Measurements from ENCODE around the gene SPATS2. TPM values are rescaled to one million over a fixed set of nuclear protein-coding genes. Genes with fewer than 3 reads are reported as not detected.

Gene SPATS2
- total and polyA plus RNA-seq, 2 of the 4 experiments (the other 2 are of a cell fraction): 50.6 to 63.3 TPM

DNA sequence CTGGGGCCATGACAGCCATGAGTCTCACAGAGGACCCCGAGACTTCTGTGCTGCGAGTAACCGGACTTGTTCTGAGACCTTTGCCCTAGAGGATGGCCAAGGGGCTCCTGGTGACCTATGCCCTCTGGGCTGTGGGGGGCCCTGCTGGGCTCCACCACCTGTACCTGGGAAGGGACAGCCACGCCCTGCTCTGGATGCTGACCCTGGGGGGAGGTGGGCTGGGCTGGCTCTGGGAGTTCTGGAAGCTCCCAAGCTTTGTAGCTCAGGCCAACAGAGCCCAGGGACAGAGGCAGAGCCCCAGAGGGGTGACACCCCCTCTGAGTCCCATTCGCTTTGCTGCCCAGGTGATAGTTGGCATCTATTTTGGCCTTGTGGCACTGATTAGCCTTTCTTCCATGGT is 18.5 kb upstream of the SPATS2 start:
- POLR2A ChIA-PET (ENCODE audit: unreplicated experiment): no interaction called here
- no peak overlapping the region for H2BK5ac ChIP-seq (ENCODE audit: low read depth, low read length, poor library complexity, severe bottlenecking)
- DNase-seq: no peak
- no peak overlapping the region for H3K14ac ChIP-seq (replicated peaks; ENCODE audit: low read depth, low read length)
- no peak overlapping the region for H4K5ac ChIP-seq (ENCODE audit: low read depth, low read length)
- no peak overlapping the region; a peak in 1 of 4 replicates for H4K8ac ChIP-seq (ENCODE audit: low read depth in 2 of 2, low read length in 2 of 2)
- no peak overlapping the region for H3K23ac ChIP-seq (ENCODE audit: low read depth, low read length)
- H3K18ac ChIP-seq (ENCODE audit: low read depth, low read length): no peak overlapping the region
- H3K4ac ChIP-seq (ENCODE audit: low read depth, low read length): peak overlapping the region; percentile 90; the same call in 1 of the 2 replicates
- no peak overlapping the region for H2BK15ac ChIP-seq (ENCODE audit: low read depth, low read length)
- ATAC-seq (ENCODE audit: low read depth): no peak
- no peak overlapping the region for H3K56ac ChIP-seq (ENCODE audit: extremely low read depth, insufficient read depth, low read length)
- 0 out of 2 replicates have a peak, but pooled peaks cover 4% of the 10 kb centered on the region for H4K20me1 ChIP-seq (ENCODE audit: insufficient read depth, low read length)
- dilution Hi-C loops (cut with HindIII; ENCODE audit: low sequenced_read_pairs, unreplicated experiment): no loop called here
- no peak overlapping the region for H2AFZ ChIP-seq (replicated peaks; ENCODE audit: low read length, poor library complexity)
- CTCF ChIA-PET: interaction anchor here (2.0 kb wide), 1 partner anchor 9 kb away, joined by 6 read pairs; no protein-coding TSS in a partner anchor
- no peak overlapping the region for H3K27ac ChIP-seq (ENCODE audit: insufficient read depth, low read length)
- no peaks in the 10 kb centered on the region for H3K36me3 ChIP-seq (ENCODE audit: control insufficient read depth, insufficient read depth, low read length)
- peaks cover 31% of the 10 kb centered on the region for H3K27me3 ChIP-seq (ENCODE audit: control insufficient read depth, insufficient read depth, low read length)
- H3K4me3 ChIP-seq (ENCODE audit: insufficient read depth, low read depth, low read length): no peak overlapping the region
- no peak overlapping the region for H2AK5ac ChIP-seq (ENCODE audit: low read depth, low read length)
- H3K79me1 ChIP-seq (ENCODE audit: low read depth in 1 of 2, low read length in 2 of 2): peaks cover 5 to 17% of the 10 kb centered on the region in 2 experiments; a peak in 2 of 4 replicates
- no peak overlapping the region for H2BK120ac ChIP-seq (ENCODE audit: low read depth, low read length)
- in situ Hi-C loops (cut with MboI; ENCODE audit: low sequenced_read_pairs): no loop called here
- peaks cover 4% of the 10 kb centered on the region; the same call in 1 of the 2 replicates for H3K9me1 ChIP-seq (ENCODE audit: insufficient read depth, low read length)
- peaks cover 16% of the 10 kb centered on the region for H3K4me1 ChIP-seq (ENCODE audit: control insufficient read depth, insufficient read depth, low read length)
- no peak for TF ChIP-seq SMC3 (IDR thresholded peaks at IDR 0.05; ENCODE audit: low read depth, low read length)
- no peak for TF ChIP-seq POLR2A (IDR thresholded peaks at IDR 0.05; ENCODE audit: low read depth, low read length)
- TF ChIP-seq FOS (IDR thresholded peaks at IDR 0.05; ENCODE audit: low read depth, low read length): no peak
- no peak for TF ChIP-seq MAZ (IDR thresholded peaks at IDR 0.05; ENCODE audit: borderline replicate concordance, low read depth, low read length)
- no peak for TF ChIP-seq CHD1 (IDR thresholded peaks at IDR 0.05; ENCODE audit: low read depth, low read length)
- no peak for TF ChIP-seq RCOR1 (IDR thresholded peaks at IDR 0.05; ENCODE audit: insufficient replicate concordance, low read length)
- TF ChIP-seq CEBPB (IDR thresholded peaks at IDR 0.05; ENCODE audit: low read depth, low read length): no peak
- TF ChIP-seq MAFK (IDR thresholded peaks at IDR 0.05; ENCODE audit: low read depth, low read length): no peak
- TF ChIP-seq, protein P1, sequence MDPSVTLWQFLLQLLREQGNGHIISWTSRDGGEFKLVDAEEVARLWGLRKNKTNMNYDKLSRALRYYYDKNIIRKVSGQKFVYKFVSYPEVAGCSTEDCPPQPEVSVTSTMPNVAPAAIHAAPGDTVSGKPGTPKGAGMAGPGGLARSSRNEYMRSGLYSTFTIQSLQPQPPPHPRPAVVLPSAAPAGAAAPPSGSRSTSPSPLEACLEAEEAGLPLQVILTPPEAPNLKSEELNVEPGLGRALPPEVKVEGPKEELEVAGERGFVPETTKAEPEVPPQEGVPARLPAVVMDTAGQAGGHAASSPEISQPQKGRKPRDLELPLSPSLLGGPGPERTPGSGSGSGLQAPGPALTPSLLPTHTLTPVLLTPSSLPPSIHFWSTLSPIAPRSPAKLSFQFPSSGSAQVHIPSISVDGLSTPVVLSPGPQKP (IDR thresholded peaks at IDR 0.05; ENCODE audit: borderline replicate concordance, low read depth, low read length): no peak
- no peak for TF ChIP-seq BHLHE40 (IDR thresholded peaks at IDR 0.05; ENCODE audit: low read depth, low read length)
- TF ChIP-seq, protein P2, sequence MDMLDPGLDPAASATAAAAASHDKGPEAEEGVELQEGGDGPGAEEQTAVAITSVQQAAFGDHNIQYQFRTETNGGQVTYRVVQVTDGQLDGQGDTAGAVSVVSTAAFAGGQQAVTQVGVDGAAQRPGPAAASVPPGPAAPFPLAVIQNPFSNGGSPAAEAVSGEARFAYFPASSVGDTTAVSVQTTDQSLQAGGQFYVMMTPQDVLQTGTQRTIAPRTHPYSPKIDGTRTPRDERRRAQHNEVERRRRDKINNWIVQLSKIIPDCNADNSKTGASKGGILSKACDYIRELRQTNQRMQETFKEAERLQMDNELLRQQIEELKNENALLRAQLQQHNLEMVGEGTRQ (IDR thresholded peaks at IDR 0.05; ENCODE audit: low read depth, low read length): no peak
- TF ChIP-seq, protein P3, sequence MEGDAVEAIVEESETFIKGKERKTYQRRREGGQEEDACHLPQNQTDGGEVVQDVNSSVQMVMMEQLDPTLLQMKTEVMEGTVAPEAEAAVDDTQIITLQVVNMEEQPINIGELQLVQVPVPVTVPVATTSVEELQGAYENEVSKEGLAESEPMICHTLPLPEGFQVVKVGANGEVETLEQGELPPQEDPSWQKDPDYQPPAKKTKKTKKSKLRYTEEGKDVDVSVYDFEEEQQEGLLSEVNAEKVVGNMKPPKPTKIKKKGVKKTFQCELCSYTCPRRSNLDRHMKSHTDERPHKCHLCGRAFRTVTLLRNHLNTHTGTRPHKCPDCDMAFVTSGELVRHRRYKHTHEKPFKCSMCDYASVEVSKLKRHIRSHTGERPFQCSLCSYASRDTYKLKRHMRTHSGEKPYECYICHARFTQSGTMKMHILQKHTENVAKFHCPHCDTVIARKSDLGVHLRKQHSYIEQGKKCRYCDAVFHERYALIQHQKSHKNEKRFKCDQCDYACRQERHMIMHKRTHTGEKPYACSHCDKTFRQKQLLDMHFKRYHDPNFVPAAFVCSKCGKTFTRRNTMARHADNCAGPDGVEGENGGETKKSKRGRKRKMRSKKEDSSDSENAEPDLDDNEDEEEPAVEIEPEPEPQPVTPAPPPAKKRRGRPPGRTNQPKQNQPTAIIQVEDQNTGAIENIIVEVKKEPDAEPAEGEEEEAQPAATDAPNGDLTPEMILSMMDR (conservative IDR thresholded peaks at IDR 0.05; ENCODE audit: low read depth, low read length): no peak
- TF ChIP-seq RFX5 (IDR thresholded peaks at IDR 0.05; ENCODE audit: low read depth, low read length): no peak
- peak overlapping the region; percentile 30 for H2AK9ac ChIP-seq (replicated peaks; ENCODE audit: low read depth, low read length, poor library complexity)
- no peak overlapping the region for H3K4me2 ChIP-seq (ENCODE audit: low read depth, low read length)
- 100% methylated on average over 2 of the region's 5 CpGs; no CpG with 5 or more reads in 1 of the 2 experiments for WGBS, 2 experiments (ENCODE audit: extremely low coverage in 2 of 2, insufficient read length in 1 of 2)
- H3K9ac ChIP-seq (ENCODE audit: low read depth, low read length): no peak overlapping the region
- no peak overlapping the region for H2BK20ac ChIP-seq (ENCODE audit: low read depth, low read length)
- intact Hi-C loops (cut with micrococcal nuclease): no loop called here
- H3K9me3 ChIP-seq (ENCODE audit: control insufficient read depth, insufficient read depth, low read length): no peaks in the 10 kb centered on the region
- H4K91ac ChIP-seq (ENCODE audit: insufficient read depth, low read depth, low read length): no peak overlapping the region
- BruUV-seq (replicated peaks): no TSS peak

All from IMR-90 (cell line).